ELF-1 (cell line): ENCODE measurements around the gene RABGAP1L.
A peak's percentile ranks its signal among the peaks of the same experiment; 100 is the strongest.
"Not testable (repeated sequence)": the region's sequence is repeated elsewhere in the genome, so short reads cannot be mapped to it uniquely, and the experiment has no call there.

Experiments used
- DNase-seq: peaks from one replicate; pipeline ENCODE4 v3.0.0-alpha.2; 2016; ENCODE audit warnings: low read depth, low spot score

The RABGAP1L gene

DNA sequence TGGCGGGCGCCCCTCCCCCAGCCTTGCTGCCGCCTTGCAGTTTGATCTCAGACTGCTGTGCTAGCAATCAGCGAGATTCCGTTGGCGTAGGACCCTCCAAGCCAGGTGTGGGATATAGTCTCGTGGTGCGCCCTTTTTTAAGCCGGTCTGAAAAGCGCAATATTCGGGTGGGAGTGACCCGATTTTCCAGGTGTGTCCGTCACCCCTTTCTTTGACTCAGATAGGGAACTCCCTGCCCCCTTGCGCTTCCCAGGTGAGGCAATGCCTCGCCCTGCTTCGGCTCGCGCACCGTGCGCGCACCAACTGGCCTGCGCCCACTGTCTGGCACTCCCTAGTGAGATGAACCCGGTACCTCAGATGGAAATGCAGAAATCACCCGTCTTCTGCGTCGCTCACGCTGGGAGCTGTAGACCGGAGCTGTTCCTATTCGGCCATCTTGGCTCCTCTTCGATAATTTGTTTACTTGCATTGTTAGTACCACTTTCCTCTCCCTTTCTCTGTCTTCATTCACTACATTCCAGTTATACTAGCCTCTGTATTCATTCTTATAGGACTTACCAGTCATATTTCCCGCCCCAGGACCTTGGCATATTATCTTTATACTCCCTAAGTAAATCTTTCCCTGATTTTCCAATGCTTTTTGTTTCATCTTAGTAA is 79.7 kb downstream of the RABGAP1L start:
- peak; percentile 50 for DNase-seq

DNA sequence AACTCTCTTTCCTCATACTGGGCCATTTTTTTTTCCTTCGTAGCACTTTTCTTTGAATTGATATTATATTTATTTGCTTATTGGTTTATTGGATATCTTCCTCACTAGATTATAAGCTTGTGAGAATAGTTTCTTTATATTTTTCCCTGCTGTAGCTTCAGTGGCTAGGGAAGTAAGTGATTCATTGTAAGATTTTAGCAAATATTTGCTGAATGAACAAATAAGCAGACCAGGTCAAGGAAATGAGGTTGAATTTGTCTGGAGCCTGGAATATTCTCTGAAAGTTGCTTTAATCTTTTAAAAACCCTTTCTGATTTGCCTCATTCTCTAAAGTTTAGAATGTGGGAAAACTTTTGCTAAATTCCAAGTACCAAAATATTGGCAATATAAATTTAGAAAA is 80.2 kb downstream of the RABGAP1L start:
- no peak for DNase-seq

DNA sequence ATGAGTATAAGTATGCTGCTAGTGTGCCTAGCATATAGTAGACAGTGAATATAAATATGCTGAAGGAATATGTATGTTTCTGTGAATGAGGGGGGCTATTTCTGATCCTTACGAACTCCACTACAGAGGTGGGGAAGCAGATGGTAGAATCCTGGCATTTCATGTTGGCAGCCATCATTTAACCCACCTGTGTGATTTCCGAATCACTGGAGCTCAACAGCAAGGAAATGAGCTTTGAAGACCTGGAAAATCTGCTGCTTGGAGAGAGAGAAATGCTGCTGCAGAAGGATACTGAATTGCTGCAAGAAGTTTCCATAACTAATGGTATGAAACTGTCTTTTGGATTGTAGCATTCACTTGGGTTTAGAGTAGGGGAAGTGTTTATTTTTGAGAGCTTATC is 83.5 kb downstream of the RABGAP1L start:
- DNase-seq: no peak

DNA sequence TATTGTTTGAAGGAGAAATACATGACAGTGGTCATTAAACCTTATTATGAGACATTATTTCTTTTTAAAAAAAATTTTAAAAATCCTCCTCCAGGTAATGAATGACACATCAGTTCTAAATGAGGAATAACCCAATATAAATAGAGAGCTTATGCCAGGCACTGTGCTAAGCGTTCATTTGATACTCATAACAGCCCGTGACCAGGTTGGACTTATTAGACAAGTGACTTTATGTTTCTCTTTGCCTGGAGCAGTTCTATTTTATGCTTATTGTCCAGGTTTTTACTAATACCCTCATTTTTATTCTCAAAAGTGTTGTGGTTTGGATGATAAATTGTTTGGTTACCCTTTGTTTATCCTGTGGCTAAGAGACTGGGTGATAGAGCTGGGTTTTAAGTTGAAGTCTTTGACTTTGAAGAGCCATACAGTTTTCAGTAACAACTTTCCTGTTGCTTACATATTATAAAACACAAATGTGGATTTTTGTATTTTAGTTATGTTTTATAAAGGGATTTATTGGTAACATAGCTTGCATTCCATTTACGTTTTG is 84.2 kb downstream of the RABGAP1L start:
- no peak for DNase-seq

DNA sequence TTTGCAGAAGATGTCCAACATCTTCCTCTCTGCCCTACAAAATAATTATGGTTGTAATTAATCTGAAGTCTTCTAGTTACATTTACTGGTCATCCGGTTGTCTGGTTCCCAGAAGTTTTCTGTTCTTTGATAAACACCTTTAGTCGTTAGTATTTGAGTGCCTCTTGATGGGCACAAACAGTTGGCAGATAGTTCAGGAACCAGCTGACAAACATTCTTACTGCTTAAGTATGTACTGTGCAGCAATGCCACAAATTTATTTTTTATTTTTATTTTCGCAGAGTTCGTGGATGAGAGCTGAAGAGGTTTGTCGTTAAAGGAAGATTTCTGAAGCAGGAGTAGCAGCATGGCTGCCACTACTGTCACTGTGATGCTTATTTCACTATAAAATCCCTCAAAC is 84.7 kb downstream of the RABGAP1L start:
- no peak for DNase-seq

DNA sequence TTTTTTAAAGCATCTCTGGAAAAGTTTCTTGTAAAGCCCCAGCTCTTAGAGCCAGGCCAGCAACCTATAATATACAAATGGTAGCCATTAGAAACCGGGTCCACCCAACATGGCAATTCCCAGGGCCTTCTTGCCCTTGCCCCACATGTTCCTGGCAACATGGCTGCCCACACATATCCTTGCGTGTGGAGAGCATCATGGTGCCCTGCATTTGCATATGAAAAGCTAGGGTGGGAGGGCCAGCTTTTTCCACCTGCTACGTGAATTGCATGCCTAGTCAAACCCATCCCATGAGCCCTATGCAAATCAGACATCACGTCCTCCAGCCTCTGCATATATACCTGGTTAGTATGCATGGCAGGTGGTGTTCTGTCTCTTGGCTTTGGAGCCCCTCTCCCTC is 88.2 kb downstream of the RABGAP1L start:
- DNase-seq: no peak

DNA sequence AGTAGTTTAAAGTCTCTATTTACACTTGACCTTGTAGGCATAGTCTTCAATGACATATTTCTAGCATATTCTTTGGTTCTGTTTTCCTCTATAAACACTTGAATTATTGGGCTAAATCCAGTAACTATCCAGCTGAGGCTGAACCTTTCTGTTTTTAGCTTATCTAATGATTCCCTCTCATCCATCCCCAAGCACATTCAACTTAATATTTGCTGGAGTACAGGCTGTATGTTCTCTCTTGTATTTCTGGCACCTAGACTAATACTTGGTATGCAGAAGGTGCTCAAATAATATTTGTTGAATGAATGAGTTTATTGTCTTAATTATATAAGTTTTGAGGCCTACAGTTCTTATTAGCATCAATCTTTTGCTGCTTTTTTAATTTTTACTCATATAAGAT is 88.7 kb downstream of the RABGAP1L start:
- no peak for DNase-seq

DNA sequence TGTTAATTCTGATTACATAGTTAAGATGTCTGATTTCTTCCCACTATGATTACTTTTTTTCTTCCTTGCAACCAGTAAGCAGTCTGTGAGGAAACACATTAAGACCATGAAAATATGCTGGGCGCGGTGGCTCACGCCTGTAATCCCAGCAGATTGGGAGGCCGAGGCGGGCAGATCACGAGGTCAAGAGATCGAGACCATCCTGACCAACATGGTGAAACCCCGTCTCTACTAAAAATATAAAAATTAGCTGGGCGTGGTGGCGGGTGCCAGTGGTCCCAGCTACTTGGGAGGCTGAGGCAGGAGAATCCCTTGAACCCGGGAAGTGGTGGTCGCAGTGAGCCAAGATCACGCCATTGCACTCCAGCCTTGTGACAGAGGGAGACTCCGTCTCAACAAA is 97.1 kb downstream of the RABGAP1L start:
- not testable (repeated sequence) for DNase-seq

DNA sequence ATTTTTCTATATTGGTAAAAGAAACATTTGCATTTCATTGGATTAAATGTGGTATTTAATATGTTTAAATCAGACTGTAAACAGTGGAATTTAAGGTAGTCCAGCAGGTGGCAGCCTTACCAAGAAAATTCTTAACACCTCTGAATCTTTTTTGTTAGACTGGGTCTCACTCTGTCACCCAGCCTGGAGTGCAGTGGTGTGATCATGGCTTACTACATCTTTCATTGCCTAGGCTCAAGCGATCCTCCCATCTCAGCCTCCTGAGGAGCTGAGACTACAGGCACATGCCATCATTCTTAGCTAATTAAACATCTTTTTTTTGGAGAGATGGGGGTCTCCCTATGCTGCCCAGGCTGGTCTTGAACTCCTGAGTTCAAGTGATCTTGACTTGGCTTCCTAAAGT is 98.8 kb downstream of the RABGAP1L start:
- peak; percentile 36 for DNase-seq

DNA sequence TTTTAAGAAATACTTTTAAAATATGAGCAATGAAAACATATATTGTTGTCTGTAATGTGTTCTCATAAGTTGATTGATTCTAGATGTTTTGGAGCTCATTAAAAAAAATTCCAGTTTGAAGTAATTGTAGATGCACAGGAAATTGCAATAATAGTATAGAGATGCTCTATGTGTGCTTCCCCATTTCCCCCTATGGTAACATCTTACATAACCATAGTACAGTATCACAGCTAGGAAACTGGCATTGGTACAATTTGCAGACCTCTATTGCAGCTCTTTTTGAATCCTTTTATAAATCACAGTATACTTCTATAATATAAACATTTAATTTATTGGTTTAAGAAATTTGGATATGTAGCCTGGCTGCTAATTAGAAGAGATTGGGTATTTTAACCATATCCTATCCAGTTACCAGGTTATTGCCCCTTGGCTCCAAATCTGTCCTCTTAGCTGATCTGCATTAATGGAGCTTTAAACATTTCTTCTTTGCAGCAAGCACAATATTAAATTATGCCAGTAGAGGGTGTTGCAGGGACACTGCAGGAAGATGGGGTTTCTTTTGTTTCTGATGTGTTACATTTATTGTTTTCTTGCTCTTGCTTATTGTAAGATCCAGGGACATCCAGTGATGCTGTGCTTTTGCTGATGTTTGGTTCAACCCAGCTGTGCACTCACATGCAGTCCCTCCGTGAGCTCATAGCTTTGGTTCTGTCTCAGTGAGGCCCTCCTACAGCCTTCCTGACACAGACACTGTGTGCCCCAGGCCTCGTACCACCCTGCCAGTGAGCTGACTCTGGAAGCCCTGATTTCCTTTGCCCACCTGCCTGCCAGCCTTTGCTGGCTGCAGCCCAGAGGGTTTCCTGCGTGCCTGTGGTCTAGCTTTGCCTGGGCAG is 103.3 kb downstream of the RABGAP1L start:
- no peak for DNase-seq

DNA sequence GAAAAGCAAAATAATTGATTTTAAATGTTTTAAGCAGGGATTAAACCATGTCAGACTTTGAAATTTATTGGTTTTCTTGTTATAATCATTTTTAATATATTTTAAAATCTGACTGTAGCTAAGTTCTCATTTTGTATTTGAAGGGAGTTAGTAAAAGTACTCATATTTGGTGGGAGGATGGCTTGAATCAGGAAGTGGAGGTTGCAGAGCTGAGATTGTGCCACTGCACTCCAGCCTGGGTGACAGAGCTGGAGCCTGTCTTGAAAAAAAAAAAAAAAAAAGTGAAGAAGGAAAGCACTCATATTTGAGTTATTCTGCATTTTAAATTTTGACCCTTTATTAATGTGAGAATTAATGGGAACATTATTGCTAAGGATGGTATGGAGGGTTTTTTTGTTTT is 106.0 kb downstream of the RABGAP1L start:
- DNase-seq: no peak

DNA sequence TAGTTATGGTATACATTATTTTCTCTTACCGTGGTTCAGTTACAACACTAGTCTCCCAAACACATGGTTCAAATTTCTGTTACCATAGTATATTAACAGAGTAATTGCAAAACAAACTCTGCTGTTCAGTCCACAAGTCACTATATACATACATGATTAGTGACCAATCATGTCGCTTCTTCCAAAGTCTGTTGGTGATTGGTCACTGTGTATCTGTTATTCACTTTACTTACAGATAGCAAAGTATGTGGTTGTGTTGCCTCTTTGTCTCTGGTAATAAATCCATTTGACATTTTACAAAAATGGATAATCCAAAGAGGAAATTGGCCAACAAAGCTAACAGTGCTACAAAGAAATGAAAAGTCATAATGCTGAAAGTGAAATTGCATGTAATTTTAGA is 107.2 kb downstream of the RABGAP1L start:
- DNase-seq: no peak

DNA sequence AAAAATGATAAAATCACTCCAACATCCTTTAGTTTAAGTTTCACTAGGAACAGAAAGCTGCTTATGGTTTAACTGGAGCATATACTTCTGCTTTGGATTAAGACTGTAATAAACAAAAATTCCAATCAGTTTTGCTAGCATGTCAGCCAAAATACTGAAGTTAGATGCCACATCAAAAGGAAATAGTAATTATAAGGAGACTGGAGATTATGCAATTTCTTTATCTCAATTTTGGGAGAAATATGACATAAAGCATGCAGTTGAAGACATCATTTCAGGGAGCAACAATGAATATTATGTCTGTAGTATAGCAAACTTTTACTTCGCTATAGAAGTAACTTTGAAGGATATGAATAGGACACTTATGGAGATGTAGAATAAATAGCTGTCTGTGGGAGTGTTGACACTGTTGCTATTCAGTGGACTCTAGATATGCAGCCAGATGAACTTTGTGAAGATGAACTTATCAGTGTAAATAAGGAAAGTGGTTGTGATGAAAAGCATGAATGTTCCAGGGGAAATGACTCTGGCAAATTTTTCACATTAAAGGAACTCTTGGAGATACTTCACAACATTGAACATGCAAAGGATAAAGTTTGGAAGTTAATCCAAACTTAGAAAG is 107.8 kb downstream of the RABGAP1L start:
- DNase-seq: no peak

DNA sequence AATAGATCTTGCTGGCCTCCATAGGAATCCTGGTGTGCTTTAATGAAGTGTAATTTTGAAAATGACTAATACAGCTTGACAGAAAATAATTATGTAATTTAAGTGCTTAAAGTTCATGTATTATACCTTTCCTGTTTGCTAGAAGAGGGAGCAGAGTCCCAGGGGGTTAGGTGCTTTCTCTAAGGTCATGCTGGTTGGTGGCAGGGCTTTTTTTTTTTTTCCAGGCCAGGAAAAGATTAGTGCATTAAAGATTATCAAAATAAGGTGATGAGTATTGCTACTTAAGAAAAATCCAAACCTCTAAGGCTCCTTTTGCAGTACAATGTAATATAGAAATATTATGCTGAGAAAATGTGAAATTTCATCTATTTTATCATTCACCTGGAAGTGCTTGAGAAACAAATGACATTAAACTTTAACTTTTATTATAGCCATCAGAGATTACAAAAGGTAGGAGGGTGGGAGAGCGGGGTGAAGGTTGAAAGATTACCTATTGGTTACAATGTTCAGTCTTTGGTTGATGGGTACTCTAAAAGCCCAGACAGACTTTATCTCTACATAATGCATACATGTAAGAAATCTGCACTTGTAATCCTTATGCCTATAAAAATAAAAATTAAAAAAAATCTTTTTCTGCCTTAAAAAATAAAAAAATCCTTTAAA is 110.8 kb downstream of the RABGAP1L start:
- DNase-seq: no peak

DNA sequence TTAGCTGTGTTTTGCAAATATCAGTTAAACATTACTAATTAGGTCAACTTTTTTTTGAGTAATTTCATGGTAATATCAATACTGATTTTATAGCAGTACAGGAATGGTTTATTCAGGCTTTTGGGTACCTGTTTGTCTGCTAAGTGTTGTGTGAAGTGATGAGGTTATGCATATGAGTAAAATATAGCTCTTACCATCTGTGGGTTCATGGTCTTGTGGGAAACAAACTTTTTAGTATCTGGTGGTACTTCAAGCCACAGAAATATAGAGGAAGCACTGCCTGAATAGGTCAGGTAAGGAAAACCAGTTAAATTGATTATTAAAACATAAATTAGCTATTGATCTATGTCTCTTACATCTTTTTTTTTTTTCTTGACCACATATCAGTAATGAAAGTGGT is 113.9 kb downstream of the RABGAP1L start:
- DNase-seq: no peak

DNA sequence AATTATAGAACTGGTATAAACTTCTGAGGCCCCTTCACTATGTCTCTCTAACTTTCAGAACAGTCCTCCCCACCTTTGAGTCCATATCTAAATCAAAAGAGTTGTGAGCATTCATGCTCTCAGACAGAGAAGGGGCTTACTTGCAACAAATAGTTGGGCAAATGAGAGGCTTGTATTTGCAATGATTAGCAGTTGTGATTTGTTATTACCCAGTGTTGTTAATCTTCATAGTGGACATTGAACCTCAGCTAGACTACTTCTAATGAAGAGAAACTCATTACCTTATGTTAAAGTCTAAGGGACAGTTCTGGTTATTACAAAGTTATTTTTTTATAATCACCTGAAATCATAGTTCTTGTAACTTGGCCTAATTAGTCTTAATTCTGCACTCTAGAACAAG is 114.5 kb downstream of the RABGAP1L start:
- DNase-seq: no peak

DNA sequence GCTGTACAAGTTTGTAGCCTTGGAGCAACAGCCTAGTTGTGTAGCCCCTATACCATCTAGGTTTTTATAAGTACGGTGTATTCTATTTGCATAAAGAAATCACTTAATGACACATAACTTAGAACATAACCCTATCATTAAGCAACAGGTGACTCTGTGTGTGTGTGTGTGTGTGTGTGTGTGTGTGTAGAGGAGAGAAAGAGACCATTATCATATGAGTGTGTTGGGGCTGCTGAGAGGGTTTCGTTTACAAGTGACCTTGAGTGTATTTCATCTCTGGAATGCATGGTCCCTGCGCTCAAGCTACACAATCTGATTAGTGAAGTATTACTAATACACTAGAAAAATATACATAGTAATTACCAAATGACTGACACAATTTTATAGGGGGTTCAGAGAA is 115.1 kb downstream of the RABGAP1L start:
- no peak for DNase-seq

DNA sequence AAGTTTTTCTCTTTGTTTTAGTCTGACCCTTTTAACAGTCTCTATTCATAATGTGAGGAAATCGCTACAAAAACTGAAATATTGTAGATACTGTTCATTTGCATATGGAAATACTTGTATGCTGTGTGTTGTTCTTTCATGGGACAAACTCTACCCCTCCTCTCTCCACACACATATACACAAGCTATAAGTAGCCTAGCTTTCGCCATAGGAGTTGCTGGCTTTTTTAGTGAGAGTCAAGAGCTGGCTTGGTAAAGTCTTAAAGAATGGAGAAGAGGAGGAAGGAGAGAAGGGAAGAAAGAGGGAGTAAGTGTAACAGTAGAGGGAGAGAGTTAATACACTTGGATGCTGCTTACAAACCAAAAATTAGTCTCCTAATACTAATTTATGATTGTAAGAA is 115.6 kb downstream of the RABGAP1L start:
- no peak for DNase-seq

DNA sequence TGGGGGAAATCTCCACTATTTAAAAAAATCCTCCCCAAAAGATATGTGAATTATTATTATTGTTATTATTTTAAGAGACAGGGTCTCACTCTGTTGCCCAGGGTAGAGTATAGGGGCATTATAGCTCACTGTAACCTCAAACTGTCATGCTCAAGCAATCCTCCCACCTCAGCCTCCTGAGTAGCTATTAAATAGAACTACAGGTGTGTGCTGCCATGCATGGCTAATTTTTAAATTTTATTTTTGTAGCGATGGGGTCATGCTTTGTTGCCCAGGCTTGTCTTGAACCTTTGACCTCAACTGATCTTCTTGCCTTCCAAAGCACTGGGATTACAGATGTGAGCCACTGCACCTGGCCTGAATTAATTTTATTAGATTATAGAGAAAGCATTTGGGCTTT is 116.8 kb downstream of the RABGAP1L start:
- no peak for DNase-seq

DNA sequence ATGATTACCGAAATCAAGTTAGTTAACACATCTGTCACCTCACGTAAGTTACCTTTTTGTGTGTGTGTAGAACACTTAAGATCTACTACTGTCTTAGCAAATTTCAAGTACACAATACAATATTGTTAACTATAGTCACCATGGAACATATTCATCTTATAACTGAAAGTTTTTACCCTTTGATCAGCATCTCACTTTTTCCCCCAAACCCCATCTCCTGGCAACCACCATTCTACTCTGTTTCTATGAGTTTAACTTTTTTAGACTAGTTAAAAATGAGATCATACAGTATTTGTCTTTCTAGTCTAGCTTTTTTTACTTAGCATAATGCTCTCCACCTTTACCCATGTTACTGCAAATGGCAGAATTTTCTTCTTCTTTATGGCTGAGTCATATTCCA is 124.7 kb downstream of the RABGAP1L start:
- no peak for DNase-seq

DNA sequence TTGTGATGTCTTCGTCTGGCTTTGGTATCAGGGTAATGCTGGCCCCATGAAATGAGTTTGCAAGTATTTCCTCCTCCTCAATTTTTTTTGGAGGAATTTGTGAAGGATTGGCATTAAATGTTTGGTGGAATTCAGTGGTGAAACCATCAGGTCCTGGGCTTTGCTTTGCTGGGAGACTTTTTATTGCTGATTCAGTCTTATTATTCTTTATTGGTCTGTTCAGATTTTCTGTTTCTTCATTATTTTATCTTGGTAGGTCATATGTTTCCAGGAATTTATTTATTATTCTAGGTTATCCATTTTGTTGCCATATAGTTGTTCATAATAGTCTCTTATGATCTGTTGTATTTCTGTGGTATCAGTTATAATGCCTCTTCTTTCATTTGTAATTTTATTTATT is 126.7 kb downstream of the RABGAP1L start:
- DNase-seq: no peak
